Measurements from ENCODE around the gene GMIP.

GMIP gene

GRCh38 chr19:19594381-19594780 lies 49.1 kb downstream of the GMIP start:
- no peaks in the 10 kb centered on the region for H3K9me3 Mint-ChIP-seq
- no peaks in the 10 kb centered on the region for H3K27me3 Mint-ChIP-seq (ENCODE audit: low read depth)
- peaks cover 52% of the 10 kb centered on the region for H3K36me3 Mint-ChIP-seq (ENCODE audit: low read depth)
- H3K4me1 Mint-ChIP-seq (ENCODE audit: low read depth), result peaks cover 62% of the 10 kb centered on the region
- peak overlapping the region; percentile 78 for H3K27ac Mint-ChIP-seq
- H3K4me3 Mint-ChIP-seq, result no peak overlapping the region

GRCh38 chr19:19592690-19593089 lies 50.8 kb downstream of the GMIP start:
- no peaks in the 10 kb centered on the region for H3K9me3 Mint-ChIP-seq
- H3K4me1 Mint-ChIP-seq (ENCODE audit: low read depth), result peaks cover 63% of the 10 kb centered on the region
- H3K36me3 Mint-ChIP-seq (ENCODE audit: low read depth), result peaks cover 55% of the 10 kb centered on the region
- no peak overlapping the region for H3K4me3 Mint-ChIP-seq
- H3K27ac Mint-ChIP-seq, result peak overlapping the region; percentile 100
- no peaks in the 10 kb centered on the region for H3K27me3 Mint-ChIP-seq (ENCODE audit: low read depth)

- H3K27ac Mint-ChIP-seq, result peak overlapping the region; percentile 100
- H3K9me3 Mint-ChIP-seq, result no peaks in the 10 kb centered on the region
- H3K4me1 Mint-ChIP-seq (ENCODE audit: low read depth), result peaks cover 58% of the 10 kb centered on the region
- H3K4me3 Mint-ChIP-seq, result peak overlapping the region; percentile 47
- no peaks in the 10 kb centered on the region for H3K27me3 Mint-ChIP-seq (ENCODE audit: low read depth)
- H3K36me3 Mint-ChIP-seq (ENCODE audit: low read depth), result peaks cover 54% of the 10 kb centered on the region
Measured at GRCh38 chr19:19591133-19591825, 52.2 kb downstream of the GMIP start.

GRCh38 chr19:19588546-19588945 lies 54.9 kb downstream of the GMIP start:
- Mint-ChIP-seq H3K27ac (peak overlapping the region; percentile 100), H3K9me3 (no peaks in the 10 kb centered on the region), H3K4me1 (ENCODE audit: low read depth) (peaks cover 60% of the 10 kb centered on the region), H3K4me3 (peak overlapping the region; percentile 17), H3K36me3 (ENCODE audit: low read depth) (peaks cover 54% of the 10 kb centered on the region), H3K27me3 (ENCODE audit: low read depth) (no peaks in the 10 kb centered on the region)

- peaks cover 52% of the 10 kb centered on the region for H3K36me3 Mint-ChIP-seq (ENCODE audit: low read depth)
Measured at GRCh38 chr19:19587771-19588170, 55.7 kb downstream of the GMIP start.

GRCh38 chr19:19584356-19584755 lies 59.1 kb downstream of the GMIP start:
- no peak overlapping the region for H3K27ac Mint-ChIP-seq
- H3K4me3 Mint-ChIP-seq, result no peak overlapping the region
- H3K4me1 Mint-ChIP-seq (ENCODE audit: low read depth), result peaks cover 59% of the 10 kb centered on the region
- no peaks in the 10 kb centered on the region for H3K27me3 Mint-ChIP-seq (ENCODE audit: low read depth)
- H3K36me3 Mint-ChIP-seq (ENCODE audit: low read depth), result peaks cover 46% of the 10 kb centered on the region
- no peaks in the 10 kb centered on the region for H3K9me3 Mint-ChIP-seq

More at GRCh38 chr19:19587771-19588170, 55.7 kb downstream of the GMIP start:
- no peak overlapping the region for H3K4me3 Mint-ChIP-seq
- no peaks in the 10 kb centered on the region for H3K9me3 Mint-ChIP-seq
- H3K27me3 Mint-ChIP-seq (ENCODE audit: low read depth), result no peaks in the 10 kb centered on the region
- peaks cover 60% of the 10 kb centered on the region for H3K4me1 Mint-ChIP-seq (ENCODE audit: low read depth)
- peak overlapping the region; percentile 100 for H3K27ac Mint-ChIP-seq

GRCh38 chr19:19582471-19582870 lies 61.0 kb downstream of the GMIP start:
- no peaks in the 10 kb centered on the region for H3K27me3 Mint-ChIP-seq (ENCODE audit: low read depth)
- H3K4me3 Mint-ChIP-seq, result no peak overlapping the region
- H3K9me3 Mint-ChIP-seq, result no peaks in the 10 kb centered on the region
- peaks cover 33% of the 10 kb centered on the region for H3K36me3 Mint-ChIP-seq (ENCODE audit: low read depth)
- peaks cover 44% of the 10 kb centered on the region for H3K4me1 Mint-ChIP-seq (ENCODE audit: low read depth)
- peak overlapping the region; percentile 63 for H3K27ac Mint-ChIP-seq

- peaks cover 32% of the 10 kb centered on the region for H3K36me3 Mint-ChIP-seq (ENCODE audit: low read depth)
Measured at GRCh38 chr19:19581391-19581790, 62.1 kb downstream of the GMIP start.

GRCh38 chr19:19580418-19580817 lies 63.0 kb downstream of the GMIP start:
- H3K4me1 Mint-ChIP-seq (ENCODE audit: low read depth), result peaks cover 34% of the 10 kb centered on the region
- H3K9me3 Mint-ChIP-seq, result no peaks in the 10 kb centered on the region
- peaks cover 25% of the 10 kb centered on the region for H3K36me3 Mint-ChIP-seq (ENCODE audit: low read depth)
- no peaks in the 10 kb centered on the region for H3K27me3 Mint-ChIP-seq (ENCODE audit: low read depth)
- H3K4me3 Mint-ChIP-seq, result no peak overlapping the region
- H3K27ac Mint-ChIP-seq, result peak overlapping the region; percentile 45

More at GRCh38 chr19:19581391-19581790, 62.1 kb downstream of the GMIP start:
- Mint-ChIP-seq H3K4me1 (ENCODE audit: low read depth) (peaks cover 41% of the 10 kb centered on the region), H3K27me3 (ENCODE audit: low read depth) (no peaks in the 10 kb centered on the region), H3K4me3 (no peak overlapping the region), H3K27ac (peak overlapping the region; percentile 46), H3K9me3 (no peaks in the 10 kb centered on the region)

- Mint-ChIP-seq H3K4me3 (no peak overlapping the region), H3K36me3 (ENCODE audit: low read depth) (peaks cover 25% of the 10 kb centered on the region), H3K27me3 (ENCODE audit: low read depth) (no peaks in the 10 kb centered on the region), H3K9me3 (no peaks in the 10 kb centered on the region), H3K27ac (peak overlapping the region; percentile 31), H3K4me1 (ENCODE audit: low read depth) (peaks cover 33% of the 10 kb centered on the region)
Measured at GRCh38 chr19:19579533-19580361, 63.7 kb downstream of the GMIP start.
